BLaER1 (cell line): ENCODE measurements around the gene GALNT10.

Experiments used
- H3K27ac ChIP-seq: shearing (Covaris generic); formaldehyde crosslinking; 2 replicates; pipeline ENCODE4 v1.8.1; 2022
- H3K27me3 ChIP-seq: shearing (Covaris generic); formaldehyde crosslinking; 2 replicates; pipeline ENCODE4 v1.8.1; 2022
- H3K36me3 ChIP-seq: shearing (Covaris generic); formaldehyde crosslinking; 2 replicates; pipeline ENCODE4 v1.8.1; 2022
- H3K4me1 ChIP-seq: shearing (Covaris generic); formaldehyde crosslinking; 2 replicates; pipeline ENCODE4 v1.8.1; 2022
- H3K4me2 ChIP-seq: shearing (Covaris generic); formaldehyde crosslinking; 2 replicates; pipeline ENCODE4 v1.8.1; 2022
- H3K4me3 ChIP-seq: shearing (Covaris generic); formaldehyde crosslinking; 2 replicates; pipeline ENCODE4 v1.8.1; 2022
- H3K9ac ChIP-seq: shearing (Covaris generic); formaldehyde crosslinking; 2 replicates; pipeline ENCODE4 v1.8.1; 2022
- H3K9me3 ChIP-seq: shearing (Covaris generic); formaldehyde crosslinking; 2 replicates; pipeline ENCODE4 v1.8.1; 2022
- H4K20me1 ChIP-seq: shearing (Covaris generic); formaldehyde crosslinking; 2 replicates; pipeline ENCODE4 v1.8.1; 2022
- Cebpa-rat ChIP-seq: shearing (Covaris generic); IDR thresholded peaks from 2 replicates; pipeline ENCODE4 v1.8.1; 2022

The GALNT10 gene

DNA sequence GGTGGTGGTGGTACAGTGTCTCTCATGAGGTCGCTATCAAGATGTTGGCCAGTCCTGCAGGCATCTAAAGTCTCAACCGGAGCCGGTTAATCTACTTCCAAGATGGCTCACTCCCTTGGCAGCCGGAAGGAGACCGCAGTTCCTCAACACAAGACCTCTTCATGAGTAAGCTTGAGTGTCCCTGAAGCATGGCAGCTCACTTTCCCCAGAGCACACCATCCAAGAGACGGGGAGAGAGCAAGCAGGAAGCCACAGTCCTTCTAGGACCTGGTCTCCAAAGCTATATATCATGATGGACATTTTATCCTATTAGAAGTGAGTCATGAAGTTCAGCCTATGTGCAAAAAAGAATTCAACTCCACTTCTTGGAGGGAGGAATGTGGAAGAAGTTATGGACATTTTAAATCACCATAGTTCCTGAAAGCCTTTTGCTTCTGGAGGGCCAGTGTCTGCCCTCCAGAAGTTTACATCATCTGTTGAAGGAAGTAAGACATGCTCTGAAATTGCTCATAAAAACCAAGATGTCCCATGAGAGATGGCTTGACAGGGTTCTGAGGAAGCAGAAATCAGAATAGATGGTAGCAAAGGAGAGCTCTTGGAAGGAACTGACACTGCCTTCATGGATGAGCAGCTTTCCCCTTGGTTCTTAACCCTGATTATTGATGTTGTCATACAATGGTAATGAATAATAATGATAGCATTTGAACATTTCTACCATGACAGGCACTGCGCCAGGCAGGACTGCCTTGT lies 21.3 kb downstream of the GALNT10 start:
- no peaks in the 10 kb centered on the region for H3K27me3 ChIP-seq
- H4K20me1 ChIP-seq, result no peaks in the 10 kb centered on the region
- H3K36me3 ChIP-seq, result no peaks in the 10 kb centered on the region
- H3K27ac ChIP-seq, result 0 out of 2 replicates have a peak overlapping the region, but pooled peaks have one; percentile 24
- 0 out of 2 replicates have a peak, but pooled peaks cover 5% of the 10 kb centered on the region for H3K9me3 ChIP-seq
- TF ChIP-seq Cebpa-rat, result no peak
- no peak overlapping the region for H3K9ac ChIP-seq
- H3K4me3 ChIP-seq, result no peak overlapping the region
- H3K4me1 ChIP-seq, result peaks cover 22% of the 10 kb centered on the region
- H3K4me2 ChIP-seq, result peak overlapping the region; percentile 63

DNA sequence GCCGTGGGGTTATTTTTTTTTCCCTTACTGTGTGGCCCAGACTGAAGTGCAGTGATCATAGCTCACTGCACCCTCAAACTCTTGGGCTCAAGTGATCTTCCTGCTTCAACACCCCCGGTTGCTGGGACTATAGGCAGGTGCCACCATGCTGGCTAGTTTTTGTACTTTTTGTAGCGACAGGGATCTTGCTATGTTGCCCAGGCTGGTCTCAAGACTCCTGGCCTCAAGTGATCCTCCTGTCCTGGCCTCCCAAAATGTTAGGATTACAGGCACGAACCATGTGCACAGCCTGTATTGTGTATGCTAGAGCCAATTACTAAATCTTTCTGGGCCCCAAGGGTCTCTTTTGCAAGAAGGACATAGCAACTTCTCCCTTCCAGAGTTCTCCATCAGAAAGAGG lies 23.1 kb downstream of the GALNT10 start:
- H3K27me3 ChIP-seq, result no peaks in the 10 kb centered on the region
- no peak for TF ChIP-seq Cebpa-rat
- no peak overlapping the region for H3K27ac ChIP-seq
- no peaks in the 10 kb centered on the region for H3K36me3 ChIP-seq
- no peak overlapping the region for H3K9ac ChIP-seq
- no peaks in the 10 kb centered on the region for H4K20me1 ChIP-seq
- H3K4me2 ChIP-seq, result no peak overlapping the region
- H3K9me3 ChIP-seq, result 0 out of 2 replicates have a peak, but pooled peaks cover 5% of the 10 kb centered on the region
- H3K4me1 ChIP-seq, result peaks cover 32% of the 10 kb centered on the region
- H3K4me3 ChIP-seq, result no peak overlapping the region

DNA sequence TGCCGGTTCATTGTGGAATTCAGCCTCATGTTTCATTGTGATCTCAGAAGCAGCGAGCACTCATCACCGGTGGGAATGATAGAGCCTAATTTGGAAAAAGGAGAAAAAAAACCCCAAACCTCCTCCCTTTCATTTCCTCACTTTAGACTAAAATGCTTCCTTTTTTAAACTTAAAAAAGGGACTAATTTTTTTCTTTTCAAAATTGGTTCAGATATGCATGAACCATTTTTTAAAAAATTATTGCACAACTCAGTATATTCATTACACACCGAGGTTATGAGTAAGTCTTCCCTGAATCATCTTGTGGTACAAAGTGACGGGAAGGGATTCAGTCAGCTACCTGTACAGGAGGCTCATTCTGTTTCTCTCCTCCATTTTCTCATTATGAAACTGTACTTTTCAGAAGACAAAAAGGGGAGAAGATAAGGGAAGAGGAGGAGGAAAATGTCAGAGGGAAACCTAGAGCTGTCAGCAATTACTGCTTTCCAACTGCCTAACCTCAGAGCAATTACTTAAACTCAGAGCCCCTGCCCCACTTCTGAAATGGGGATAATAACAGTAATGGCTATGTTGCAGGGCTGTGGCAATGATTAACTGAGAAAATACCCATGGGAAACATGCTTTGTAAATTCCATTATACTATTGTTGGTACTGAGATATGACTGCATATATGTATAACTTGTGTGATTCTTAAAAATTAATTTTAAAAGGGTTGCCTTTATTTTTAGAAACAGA lies 24.0 kb downstream of the GALNT10 start:
- Histone ChIP-seq H3K36me3 (0 out of 2 replicates have a peak, but pooled peaks cover 6% of the 10 kb centered on the region), H3K27me3 (no peaks in the 10 kb centered on the region), H3K27ac (no peak overlapping the region), H3K9ac (no peak overlapping the region), H4K20me1 (no peaks in the 10 kb centered on the region), H3K4me2 (no peak overlapping the region), H3K9me3 (no peaks in the 10 kb centered on the region), H3K4me1 (peaks cover 32% of the 10 kb centered on the region), H3K4me3 (no peak overlapping the region)
- TF ChIP-seq Cebpa-rat, result no peak

DNA sequence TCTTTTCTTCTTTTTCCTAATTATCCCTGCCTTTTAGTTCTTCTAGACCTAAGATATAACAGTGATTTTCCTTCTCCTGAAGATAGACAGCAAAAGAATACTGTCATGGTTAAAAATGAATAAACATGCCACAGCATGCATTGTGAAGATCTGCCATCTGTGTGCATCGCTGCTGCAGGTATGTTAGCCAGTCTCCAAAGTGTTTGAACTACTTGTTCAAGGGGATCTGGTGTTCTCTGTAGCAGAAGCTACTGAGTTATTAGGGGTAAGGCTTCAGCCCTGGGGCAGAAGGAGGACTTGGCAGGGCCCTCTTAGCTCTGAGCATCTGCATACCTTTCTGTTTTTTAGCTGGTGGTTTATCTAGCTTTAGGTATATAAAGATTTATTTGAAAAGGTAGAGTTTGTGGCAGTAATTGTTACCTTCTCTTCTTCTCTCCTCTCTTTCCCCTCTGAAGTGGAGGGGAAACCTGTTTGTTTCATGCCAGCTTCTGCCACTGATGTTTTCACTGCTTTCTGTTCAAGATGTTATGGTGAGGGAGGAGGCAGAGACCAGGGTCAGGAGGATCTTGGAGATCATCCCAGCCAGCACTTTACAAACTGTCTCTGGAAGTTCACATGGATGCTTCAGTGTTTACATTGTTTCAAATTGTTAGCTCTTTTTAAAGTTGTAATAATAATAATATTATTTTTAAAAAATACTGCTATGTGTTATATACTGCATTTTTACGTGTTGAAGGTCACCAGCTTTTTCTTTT lies 25.2 kb downstream of the GALNT10 start:
- Histone ChIP-seq H3K4me1 (peaks cover 39% of the 10 kb centered on the region), H3K36me3 (0 out of 2 replicates have a peak, but pooled peaks cover 6% of the 10 kb centered on the region), H4K20me1 (no peaks in the 10 kb centered on the region), H3K9ac (no peak overlapping the region), H3K9me3 (no peaks in the 10 kb centered on the region), H3K4me3 (no peak overlapping the region), H3K27me3 (no peaks in the 10 kb centered on the region), H3K4me2 (no peak overlapping the region), H3K27ac (no peak overlapping the region)
- TF ChIP-seq Cebpa-rat, result no peak

DNA sequence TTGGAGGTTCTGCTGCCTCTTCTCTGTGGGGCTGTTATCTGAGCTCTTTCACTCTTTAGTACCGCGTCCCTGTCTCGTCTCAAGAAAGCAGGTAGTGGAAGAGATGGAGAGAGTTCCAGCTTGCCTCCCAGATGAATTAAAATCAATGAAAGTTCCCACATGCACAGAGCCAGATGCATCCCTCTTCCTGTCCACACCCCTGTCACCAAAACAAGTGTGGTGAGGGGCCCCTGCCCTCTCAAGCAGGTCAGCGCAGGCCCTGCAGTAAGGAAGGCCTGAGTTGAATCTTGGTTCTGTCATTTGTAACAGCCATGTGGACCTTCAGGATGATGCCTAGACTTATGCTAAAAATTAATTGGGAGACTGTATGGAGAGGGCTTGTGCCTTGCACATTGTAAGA lies 26.9 kb downstream of the GALNT10 start:
- H3K27ac ChIP-seq, result no peak overlapping the region
- no peaks in the 10 kb centered on the region for H4K20me1 ChIP-seq
- peaks cover 30% of the 10 kb centered on the region for H3K4me1 ChIP-seq
- peak overlapping the region; percentile 20 for H3K4me2 ChIP-seq
- TF ChIP-seq Cebpa-rat, result no peak
- H3K9me3 ChIP-seq, result no peaks in the 10 kb centered on the region
- H3K4me3 ChIP-seq, result no peak overlapping the region
- no peaks in the 10 kb centered on the region for H3K27me3 ChIP-seq
- 0 out of 2 replicates have a peak, but pooled peaks cover 6% of the 10 kb centered on the region for H3K36me3 ChIP-seq
- H3K9ac ChIP-seq, result no peak overlapping the region

DNA sequence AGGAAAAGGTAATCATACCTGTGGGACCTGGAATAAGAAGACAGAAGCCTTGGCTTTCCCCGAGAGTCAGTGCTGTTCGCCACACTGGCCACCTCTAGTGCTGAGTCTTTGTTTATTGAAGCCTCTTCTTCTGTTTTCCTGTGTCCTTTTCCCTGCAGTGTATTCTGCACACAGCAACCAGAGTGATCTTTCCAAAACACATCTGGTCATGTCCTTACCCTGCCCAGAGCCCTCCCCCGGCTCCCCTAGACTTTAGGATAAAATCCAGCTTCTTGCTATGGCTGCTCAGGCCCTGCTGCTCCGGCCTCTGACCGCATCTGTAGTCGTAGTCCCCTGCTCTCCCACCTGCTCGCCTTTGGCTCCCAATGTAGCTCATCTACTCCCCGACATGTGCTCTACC lies 28.3 kb downstream of the GALNT10 start:
- Histone ChIP-seq H3K9me3 (no peaks in the 10 kb centered on the region), H3K36me3 (0 out of 2 replicates have a peak, but pooled peaks cover 6% of the 10 kb centered on the region), H3K27me3 (no peaks in the 10 kb centered on the region), H3K4me3 (no peak overlapping the region), H3K27ac (no peak overlapping the region), H4K20me1 (no peaks in the 10 kb centered on the region), H3K4me2 (no peak overlapping the region), H3K4me1 (peaks cover 28% of the 10 kb centered on the region), H3K9ac (no peak overlapping the region)
- TF ChIP-seq Cebpa-rat, result no peak

DNA sequence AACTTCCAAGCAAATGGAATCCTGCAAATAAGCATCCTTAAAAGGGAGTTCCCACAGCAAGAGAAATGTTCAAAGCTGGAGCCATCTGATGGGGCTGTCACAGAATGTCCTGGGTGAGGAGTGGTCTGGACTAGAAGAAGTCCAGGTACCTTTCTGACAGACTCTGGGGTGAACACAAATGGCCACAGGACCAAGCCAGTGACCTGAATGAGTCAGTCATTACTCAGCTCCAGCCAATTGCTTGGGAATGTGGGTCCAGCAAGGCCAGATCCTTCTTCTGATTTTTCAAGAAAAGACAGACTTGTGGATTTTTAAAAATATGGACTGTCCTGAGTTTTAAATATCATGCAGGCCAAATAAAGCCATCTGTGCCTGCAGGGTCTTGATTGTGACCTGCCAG lies 30.1 kb downstream of the GALNT10 start:
- Histone ChIP-seq H3K9me3 (peaks cover 9% of the 10 kb centered on the region; the same call in 1 of the 2 replicates), H3K4me2 (0 out of 2 replicates have a peak overlapping the region, but pooled peaks have one; percentile 7), H3K4me3 (no peak overlapping the region), H3K27ac (no peak overlapping the region), H3K27me3 (no peaks in the 10 kb centered on the region), H4K20me1 (no peaks in the 10 kb centered on the region), H3K9ac (no peak overlapping the region), H3K4me1 (peaks cover 28% of the 10 kb centered on the region), H3K36me3 (0 out of 2 replicates have a peak, but pooled peaks cover 6% of the 10 kb centered on the region)
- no peak for TF ChIP-seq Cebpa-rat

DNA sequence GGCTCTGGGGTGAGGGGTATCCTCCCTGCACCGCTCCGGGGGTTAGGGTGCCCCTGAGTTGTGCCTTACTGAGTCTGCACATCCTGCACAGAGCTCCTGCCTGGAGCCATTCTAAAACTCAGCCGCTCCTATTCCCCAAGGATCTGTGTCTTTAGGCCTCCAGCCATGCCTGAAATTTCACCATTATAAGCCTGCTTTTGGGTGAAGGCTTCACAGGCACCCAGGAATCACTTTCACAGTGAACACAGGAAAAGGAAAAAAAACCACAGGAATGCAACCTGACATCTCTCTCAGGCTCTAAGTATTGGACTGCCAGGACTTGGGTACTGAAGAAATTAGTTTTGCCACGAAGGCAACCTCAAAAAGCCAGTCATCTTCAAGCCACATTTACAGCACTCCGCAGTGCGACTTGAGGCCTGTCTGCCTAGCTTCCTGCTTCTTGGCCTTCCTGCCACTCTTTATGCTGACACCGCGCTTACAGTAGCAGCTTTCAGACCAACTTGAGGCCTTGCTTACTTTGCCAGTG lies 30.9 kb downstream of the GALNT10 start:
- Histone ChIP-seq H3K4me3 (no peak overlapping the region), H3K4me1 (peaks cover 28% of the 10 kb centered on the region), H3K9me3 (peaks cover 9% of the 10 kb centered on the region; the same call in 1 of the 2 replicates), H3K27ac (no peak overlapping the region), H3K4me2 (no peak overlapping the region), H4K20me1 (no peaks in the 10 kb centered on the region), H3K27me3 (no peaks in the 10 kb centered on the region), H3K36me3 (0 out of 2 replicates have a peak, but pooled peaks cover 6% of the 10 kb centered on the region), H3K9ac (no peak overlapping the region)
- TF ChIP-seq Cebpa-rat, result no peak

DNA sequence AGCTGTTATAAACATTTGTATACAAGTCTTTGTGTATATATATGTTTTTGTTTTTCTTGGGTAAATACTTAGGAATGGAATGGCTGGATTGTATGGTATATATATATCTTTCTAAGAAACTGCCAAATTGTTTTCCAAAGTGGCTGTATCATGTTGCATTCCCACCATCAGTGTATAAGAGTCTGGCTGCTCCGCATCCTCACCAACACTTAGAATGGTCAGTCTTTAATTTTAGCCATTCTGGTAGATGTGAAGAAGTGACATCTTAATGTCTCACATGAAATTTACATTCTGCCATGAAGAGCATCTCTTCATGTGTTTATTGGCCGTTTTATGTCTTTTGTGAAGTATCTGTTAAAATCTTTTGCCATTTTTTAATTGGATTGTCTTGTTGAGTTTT lies 31.9 kb downstream of the GALNT10 start:
- Histone ChIP-seq H3K27ac (no peak overlapping the region), H3K9me3 (peaks cover 18% of the 10 kb centered on the region), H3K4me1 (peaks cover 18% of the 10 kb centered on the region), H3K4me3 (no peak overlapping the region), H4K20me1 (no peaks in the 10 kb centered on the region), H3K27me3 (no peaks in the 10 kb centered on the region), H3K36me3 (0 out of 2 replicates have a peak, but pooled peaks cover 6% of the 10 kb centered on the region), H3K9ac (no peak overlapping the region), H3K4me2 (no peak overlapping the region)
- TF ChIP-seq Cebpa-rat, result no peak
